ENCODE results near the gene ARMC3. TPM values are rescaled to one million over a fixed set of nuclear protein-coding genes. Genes with fewer than 3 reads are reported as not detected.
"Not testable (repeated sequence)": the region's sequence is repeated elsewhere in the genome, so short reads cannot be mapped to it uniquely, and the experiment has no call there.

The ARMC3 gene
- total RNA-seq, 1 donor, result 2.1 TPM

GRCh38 chr10:23063045-23063972 is 135.5 kb downstream of the ARMC3 start:
- no peaks in the 10 kb centered on the region for H3K4me1 ChIP-seq (ENCODE audit: insufficient read depth, low read length)
- no peaks in the 10 kb centered on the region for H3K9me3 ChIP-seq (ENCODE audit: low read depth, low read length)

GRCh38 chr10:23063973-23064812 is 136.3 kb downstream of the ARMC3 start:
- Histone ChIP-seq H3K4me3 (ENCODE audit: low read length) (no peak overlapping the region), H3K27me3 (ENCODE audit: insufficient read depth, low read length) (no peaks in the 10 kb centered on the region), H3K9me3 (ENCODE audit: low read depth, low read length) (no peaks in the 10 kb centered on the region), H3K4me1 (ENCODE audit: insufficient read depth, low read length) (no peaks in the 10 kb centered on the region)

More at GRCh38 chr10:23063045-23063972, 135.5 kb downstream of the ARMC3 start:
- H3K4me3 ChIP-seq (ENCODE audit: low read length), result no peak overlapping the region
- H3K27me3 ChIP-seq (ENCODE audit: insufficient read depth, low read length), result no peaks in the 10 kb centered on the region

- H3K4me1 ChIP-seq (ENCODE audit: insufficient read depth, low read length); H3K4me3 ChIP-seq (ENCODE audit: low read length); H3K27me3 ChIP-seq (ENCODE audit: insufficient read depth, low read length); H3K9me3 ChIP-seq (ENCODE audit: low read depth, low read length): not testable (repeated sequence)
These were observed 136.9 kb downstream of the ARMC3 start for GRCh38 chr10:23064813-23065114.

- no peak overlapping the region for H3K4me3 ChIP-seq (ENCODE audit: low read length)
- no peaks in the 10 kb centered on the region for H3K4me1 ChIP-seq (ENCODE audit: insufficient read depth, low read length)
These were observed 137.5 kb downstream of the ARMC3 start for GRCh38 chr10:23065181-23065948.

GRCh38 chr10:23067337-23067736 is 139.5 kb downstream of the ARMC3 start:
- Histone ChIP-seq H3K27me3 (ENCODE audit: insufficient read depth, low read length) (no peaks in the 10 kb centered on the region), H3K4me1 (ENCODE audit: insufficient read depth, low read length) (peaks cover 3% of the 10 kb centered on the region), H3K9me3 (ENCODE audit: low read depth, low read length) (no peaks in the 10 kb centered on the region), H3K4me3 (ENCODE audit: low read length) (no peak overlapping the region)

More at GRCh38 chr10:23065181-23065948, 137.5 kb downstream of the ARMC3 start:
- Histone ChIP-seq H3K9me3 (ENCODE audit: low read depth, low read length) (no peaks in the 10 kb centered on the region), H3K27me3 (ENCODE audit: insufficient read depth, low read length) (no peaks in the 10 kb centered on the region)

- Histone ChIP-seq H3K9me3 (ENCODE audit: low read depth, low read length) (no peaks in the 10 kb centered on the region), H3K4me1 (ENCODE audit: insufficient read depth, low read length) (peaks cover 10% of the 10 kb centered on the region), H3K27me3 (ENCODE audit: insufficient read depth, low read length) (no peaks in the 10 kb centered on the region), H3K4me3 (ENCODE audit: low read length) (no peak overlapping the region)
These were observed 140.3 kb downstream of the ARMC3 start for GRCh38 chr10:23067939-23068775.

GRCh38 chr10:23069019-23069815 is 141.4 kb downstream of the ARMC3 start:
- Histone ChIP-seq H3K4me3 (ENCODE audit: low read length) (no peak overlapping the region), H3K9me3 (ENCODE audit: low read depth, low read length) (no peaks in the 10 kb centered on the region), H3K27me3 (ENCODE audit: insufficient read depth, low read length) (no peaks in the 10 kb centered on the region), H3K4me1 (ENCODE audit: insufficient read depth, low read length) (peaks cover 11% of the 10 kb centered on the region)

- H3K27me3 ChIP-seq (ENCODE audit: insufficient read depth, low read length); H3K9me3 ChIP-seq (ENCODE audit: low read depth, low read length); H3K4me3 ChIP-seq (ENCODE audit: low read length): not testable (repeated sequence)
- peaks cover 11% of the 10 kb centered on the region for H3K4me1 ChIP-seq (ENCODE audit: insufficient read depth, low read length)
These were observed 142.4 kb downstream of the ARMC3 start for GRCh38 chr10:23070092-23070912.

- no peaks in the 10 kb centered on the region for H3K9me3 ChIP-seq (ENCODE audit: low read depth, low read length)
- H3K4me3 ChIP-seq (ENCODE audit: low read length), result no peak overlapping the region
- no peaks in the 10 kb centered on the region for H3K27me3 ChIP-seq (ENCODE audit: insufficient read depth, low read length)
- peaks cover 11% of the 10 kb centered on the region for H3K4me1 ChIP-seq (ENCODE audit: insufficient read depth, low read length)
These were observed 143.0 kb downstream of the ARMC3 start for GRCh38 chr10:23070913-23071218.

- H3K4me1 ChIP-seq (ENCODE audit: insufficient read depth, low read length), result peaks cover 11% of the 10 kb centered on the region
- not testable (repeated sequence) for H3K4me3 ChIP-seq (ENCODE audit: low read length); H3K9me3 ChIP-seq (ENCODE audit: low read depth, low read length); H3K27me3 ChIP-seq (ENCODE audit: insufficient read depth, low read length)
These were observed 144.7 kb downstream of the ARMC3 start for GRCh38 chr10:23072593-23072992.

GRCh38 chr10:23073527-23073926 is 145.7 kb downstream of the ARMC3 start:
- no peak overlapping the region for H3K4me3 ChIP-seq (ENCODE audit: low read length)
- no peaks in the 10 kb centered on the region for H3K27me3 ChIP-seq (ENCODE audit: insufficient read depth, low read length)
- no peaks in the 10 kb centered on the region for H3K9me3 ChIP-seq (ENCODE audit: low read depth, low read length)
- peaks cover 11% of the 10 kb centered on the region for H3K4me1 ChIP-seq (ENCODE audit: insufficient read depth, low read length)

GRCh38 chr10:23075672-23076071 is 147.8 kb downstream of the ARMC3 start:
- H3K4me3 ChIP-seq (ENCODE audit: low read length), result no peak overlapping the region
- peaks cover 11% of the 10 kb centered on the region for H3K4me1 ChIP-seq (ENCODE audit: insufficient read depth, low read length)
- H3K9me3 ChIP-seq (ENCODE audit: low read depth, low read length), result no peaks in the 10 kb centered on the region
- peaks cover 7% of the 10 kb centered on the region for H3K27me3 ChIP-seq (ENCODE audit: insufficient read depth, low read length)

- peaks cover under 1% of the 10 kb centered on the region for H3K4me1 ChIP-seq (ENCODE audit: insufficient read depth, low read length)
- H3K4me3 ChIP-seq (ENCODE audit: low read length), result no peak overlapping the region
- H3K27me3 ChIP-seq (ENCODE audit: insufficient read depth, low read length), result peaks cover 7% of the 10 kb centered on the region
- H3K9me3 ChIP-seq (ENCODE audit: low read depth, low read length), result no peaks in the 10 kb centered on the region
These were observed 150.3 kb downstream of the ARMC3 start for GRCh38 chr10:23078114-23078513.
